ENCODE measurements around the gene FLNC. TPM values are rescaled to one million over a fixed set of nuclear protein-coding genes. Genes with fewer than 3 reads are reported as not detected.

FLNC gene
- total and polyA plus RNA-seq, 9 of the 15 experiments (the other 6 are each of a cell fraction or from before 2014, with no cell fraction given), result 0.90 to 155 (median 28.8) TPM

GRCh38 chr7:128860158-128861073, 30.2 kb downstream of the FLNC start (continued):
- TF ChIP-seq RBM25 (IDR thresholded peaks at IDR 0.05; ENCODE audit: low read depth, low read length, severe bottlenecking), result no peak
- TF ChIP-seq WHSC1 (IDR thresholded peaks at IDR 0.05; ENCODE audit: low read length), result no peak
- TF ChIP-seq ELF1 (tag; IDR thresholded peaks at IDR 0.05), result no peak
- TF ChIP-seq SREBF2 (CRISPR knock-in tag; IDR thresholded peaks at IDR 0.05), result peak; percentile 72; the same call in 1 of the 2 replicates
- TF ChIP-seq EHMT2 (IDR thresholded peaks at IDR 0.05), result peak; percentile 81
- TF ChIP-seq BACH1 (tag; IDR thresholded peaks at IDR 0.05), result no peak
- TF ChIP-seq SNAPC5 (CRISPR knock-in tag; IDR thresholded peaks at IDR 0.05), result no peak
- TF ChIP-seq ZNF175 (CRISPR knock-in tag; IDR thresholded peaks at IDR 0.05; ENCODE audit: low read depth), result no peak
- TF ChIP-seq REST (IDR thresholded peaks at IDR 0.05; ENCODE audit: borderline replicate concordance), result no peak; the same call in none of the 2 replicates
- TF ChIP-seq REST (CRISPR knock-in tag; IDR thresholded peaks at IDR 0.05; ENCODE audit: low read depth), result peak; percentile 26; the same call in 1 of the 2 replicates
- no peak for TF ChIP-seq ZNF280A (IDR thresholded peaks at IDR 0.05; ENCODE audit: low read depth, partially characterized antibody)
- peak; percentile 90 for TF ChIP-seq MTA1 (IDR thresholded peaks at IDR 0.05; ENCODE audit: borderline replicate concordance)
- TF ChIP-seq NONO (IDR thresholded peaks at IDR 0.05; ENCODE audit: low read depth in 2 of 2, low read length in 1 of 2), result peak in 1 of 2 experiments; percentile 75; a peak in 1 of 4 replicates
- no peak for TF ChIP-seq ZBTB34 (CRISPR knock-in tag; IDR thresholded peaks at IDR 0.05)
- TF ChIP-seq ZKSCAN8 (CRISPR knock-in tag; IDR thresholded peaks at IDR 0.05), result no peak
- no peak for TF ChIP-seq SRSF7 (optimal IDR thresholded peaks at IDR 0.05; ENCODE audit: low read depth, low read length)
